Measurements from ENCODE around the gene NCKAP1.
A peak's percentile ranks its signal among the peaks of the same experiment; 100 is the strongest.
"Not testable (repeated sequence)": the region's sequence is repeated elsewhere in the genome, so short reads cannot be mapped to it uniquely, and the experiment has no call there.

NCKAP1 gene

GRCh38 chr2:182999348-183000028, 38.8 kb downstream of the NCKAP1 start:
- no peak for DNase-seq (ENCODE audit: low spot score)

DNA sequence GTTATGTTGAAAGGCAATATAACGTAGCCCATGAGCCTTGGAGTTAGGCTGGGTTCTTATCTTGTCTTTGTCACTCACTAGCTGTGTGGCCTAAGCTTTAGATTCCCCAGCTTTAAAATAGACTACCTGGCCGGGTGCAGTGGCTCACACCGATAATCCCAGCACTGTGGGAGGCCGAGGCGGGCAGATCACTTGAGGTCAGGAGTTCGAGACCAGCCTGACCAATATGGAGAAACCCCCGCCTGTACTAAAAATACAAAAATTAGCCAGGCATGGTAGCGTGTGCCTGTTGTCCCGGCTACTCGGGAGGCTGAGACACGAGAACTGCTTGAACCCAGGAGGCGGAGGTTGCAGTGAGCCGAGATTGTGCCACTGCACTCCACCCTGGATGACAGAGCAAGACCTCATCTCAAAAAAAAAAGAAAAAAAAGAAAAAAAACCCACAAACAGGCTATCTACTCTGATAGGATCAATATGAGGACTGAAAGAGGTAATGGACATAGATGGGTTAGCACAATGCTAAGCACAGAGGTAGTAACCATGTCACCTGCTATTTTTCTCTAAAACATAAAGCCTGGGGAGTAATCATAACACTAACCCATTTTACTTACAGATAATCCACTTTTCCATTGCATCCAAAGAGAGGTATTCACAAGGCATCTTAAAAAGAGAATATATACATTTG, 43.9 kb downstream of the NCKAP1 start:
- no peak for DNase-seq (ENCODE audit: low spot score)

DNA sequence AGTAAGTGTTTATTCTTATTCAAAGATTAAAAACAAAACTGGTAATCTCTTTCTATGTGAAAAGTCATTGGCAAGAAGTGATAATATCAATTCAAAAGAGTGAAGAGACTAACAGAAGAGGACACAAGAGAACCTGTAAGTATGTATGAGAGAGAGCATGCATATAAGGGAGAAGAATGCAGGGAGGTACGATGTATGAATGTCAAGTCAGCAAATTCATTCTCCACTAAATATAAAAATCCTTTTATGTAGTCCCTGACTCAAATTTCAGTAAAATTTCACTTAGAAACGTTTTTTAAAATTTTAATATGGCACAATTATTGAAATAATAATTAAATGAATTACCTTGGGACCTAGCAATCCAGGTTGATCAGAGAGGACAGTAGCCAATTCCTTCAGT, 55.3 kb downstream of the NCKAP1 start:
- no peak for DNase-seq (ENCODE audit: low spot score)

DNA sequence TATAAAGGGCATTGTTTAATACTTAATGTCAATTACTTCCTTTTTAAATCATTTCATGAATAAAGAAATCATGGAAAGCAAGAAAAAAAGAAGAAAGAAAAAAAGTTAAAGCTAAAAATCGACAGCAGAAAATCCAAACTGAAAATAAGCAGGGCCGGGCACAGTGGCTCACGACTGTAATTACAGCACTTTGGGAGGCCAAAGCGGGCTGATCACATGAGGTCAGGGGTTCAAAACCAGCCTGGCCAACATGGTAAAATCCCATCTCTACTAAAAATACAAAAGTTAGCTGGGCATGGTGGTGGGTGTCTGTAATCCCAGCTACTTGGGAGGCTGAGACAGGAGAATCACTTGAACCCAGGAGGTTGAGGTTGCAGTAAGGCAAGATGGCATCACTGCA, 56.8 kb downstream of the NCKAP1 start:
- DNase-seq (ENCODE audit: low spot score) = not testable (repeated sequence)

GRCh38 chr2:182980652-182981051, 57.6 kb downstream of the NCKAP1 start:
- no peak for DNase-seq (ENCODE audit: low spot score)

GRCh38 chr2:182980115-182980514, 58.1 kb downstream of the NCKAP1 start:
- DNase-seq (ENCODE audit: low spot score) = peak; percentile 23

- no peak for DNase-seq (ENCODE audit: low spot score)
These were observed 60.8 kb downstream of the NCKAP1 start for GRCh38 chr2:182977463-182977862.

DNA sequence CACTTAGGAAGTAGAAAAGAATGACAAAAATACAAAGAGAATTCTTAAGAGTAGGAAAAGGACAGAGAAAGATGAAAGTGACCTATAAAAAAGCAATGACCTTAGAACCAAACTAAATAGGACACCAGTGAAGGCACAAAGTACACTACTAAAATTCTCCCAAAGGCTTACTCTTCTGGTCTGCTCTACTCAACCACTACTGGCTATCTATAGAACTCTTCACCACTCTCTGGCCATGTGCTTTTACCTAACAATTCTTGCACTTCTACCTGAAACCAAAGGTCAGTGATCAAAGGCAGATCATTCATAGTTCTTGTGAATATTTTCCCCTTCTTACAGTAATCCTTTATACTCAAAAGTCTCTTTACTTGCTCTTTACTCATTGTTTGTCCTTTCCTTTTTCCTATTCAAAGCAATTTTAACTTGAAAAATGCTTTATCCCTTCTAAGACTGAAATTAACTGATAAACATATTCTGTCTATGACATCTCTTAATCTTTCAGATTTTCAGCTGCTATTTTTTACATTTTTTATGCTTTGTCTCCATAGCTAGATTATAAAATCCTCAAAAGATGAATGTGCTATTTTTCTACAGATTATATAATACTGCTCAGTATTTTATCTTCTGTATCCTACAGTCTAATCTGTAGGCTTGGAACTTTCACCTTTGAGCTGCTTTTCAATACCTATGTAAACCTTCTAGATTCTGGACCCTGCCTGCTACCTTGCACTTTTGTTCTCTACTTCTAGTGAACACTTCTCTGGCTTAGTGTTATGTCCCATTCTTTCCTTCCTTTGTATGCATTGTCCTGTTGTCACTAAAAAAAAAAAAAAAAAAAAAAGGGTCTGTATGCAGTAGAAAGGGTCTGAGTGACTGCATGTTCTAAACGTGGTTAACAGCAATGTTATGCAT, 64.6 kb downstream of the NCKAP1 start:
- DNase-seq (ENCODE audit: low spot score) = no peak

- no peak for DNase-seq (ENCODE audit: low spot score)
These were observed 65.7 kb downstream of the NCKAP1 start for GRCh38 chr2:182972548-182972942.

DNA sequence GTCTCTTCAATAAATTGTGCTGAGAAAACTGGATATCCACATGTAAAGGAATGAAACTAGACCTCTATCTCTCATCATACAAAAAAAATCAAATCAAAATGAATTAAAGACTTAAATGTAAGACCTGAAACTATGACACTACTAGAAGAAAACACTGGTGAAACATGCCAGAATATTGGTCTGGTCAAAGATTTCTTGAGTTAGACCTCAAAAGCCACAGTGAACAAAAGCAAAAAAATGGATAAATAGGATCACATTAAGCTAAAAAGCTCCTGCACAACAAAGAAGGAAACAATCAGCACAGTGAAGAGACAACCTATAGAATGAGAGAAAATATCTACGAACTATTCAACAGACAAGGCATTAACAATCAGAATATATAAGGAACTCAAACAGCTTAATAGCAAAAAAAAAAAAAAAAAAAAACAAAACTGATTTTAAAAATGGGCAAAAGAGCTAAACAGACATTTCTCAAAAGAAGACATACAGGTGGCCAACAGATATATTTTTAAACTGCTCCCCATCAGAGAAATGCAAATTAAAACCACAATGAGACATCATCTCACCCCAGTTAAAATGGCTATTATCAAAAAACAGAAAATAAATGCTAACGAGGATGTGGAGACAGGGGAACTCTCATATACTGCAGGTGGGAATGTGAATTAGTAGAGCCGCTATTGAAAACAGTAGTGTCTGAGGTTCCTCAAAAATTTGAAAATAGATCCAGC, 66.3 kb downstream of the NCKAP1 start:
- DNase-seq (ENCODE audit: low spot score) = no peak

GRCh38 chr2:182970486-182970885, 67.8 kb downstream of the NCKAP1 start:
- no peak for DNase-seq (ENCODE audit: low spot score)

GRCh38 chr2:182968493-182968892, 69.8 kb downstream of the NCKAP1 start:
- DNase-seq (ENCODE audit: low spot score) = no peak

GRCh38 chr2:182966356-182966755, 71.9 kb downstream of the NCKAP1 start:
- DNase-seq (ENCODE audit: low spot score) = not testable (repeated sequence)

DNA sequence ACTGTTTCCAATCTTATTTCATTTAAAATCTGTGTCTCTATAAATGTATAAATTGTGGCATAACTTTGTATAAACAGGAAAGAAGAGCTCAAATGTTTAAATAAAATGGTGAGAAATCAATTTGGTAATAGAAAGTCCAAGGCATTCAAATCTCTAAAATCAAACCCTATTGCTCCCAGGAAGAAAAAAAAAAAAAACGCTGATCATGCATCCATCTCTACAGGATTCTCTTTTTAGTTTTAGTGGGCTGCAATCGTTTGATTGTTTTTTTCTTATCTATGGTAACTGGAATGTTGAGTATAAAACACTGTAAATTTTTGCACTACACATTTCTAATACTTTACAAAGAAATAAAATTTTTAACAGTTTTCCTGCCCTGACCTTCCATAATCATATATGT, 75.6 kb downstream of the NCKAP1 start:
- DNase-seq (ENCODE audit: low spot score) = no peak

GRCh38 chr2:182960869-182961268, 77.4 kb downstream of the NCKAP1 start:
- DNase-seq (ENCODE audit: low spot score) = not testable (repeated sequence)

DNA sequence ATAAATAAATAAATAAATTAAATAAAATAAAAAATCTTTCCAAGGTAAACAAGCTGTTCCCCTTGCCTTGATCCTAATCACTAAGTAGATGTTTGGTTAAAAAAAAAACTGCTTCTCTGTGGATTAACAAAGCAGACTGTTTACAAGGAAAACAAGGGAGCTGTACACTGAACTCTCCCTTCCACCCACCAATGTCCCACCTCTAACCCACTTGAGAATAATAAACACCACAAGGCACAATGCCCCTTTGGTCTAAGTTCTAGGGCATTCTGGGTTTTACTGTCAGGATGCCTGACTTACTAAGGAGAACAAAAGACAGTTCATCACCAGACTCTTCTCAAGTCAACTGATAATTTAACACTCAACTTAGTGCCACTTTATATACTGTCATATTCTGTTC, 83.5 kb downstream of the NCKAP1 start:
- DNase-seq (ENCODE audit: low spot score) = no peak

DNA sequence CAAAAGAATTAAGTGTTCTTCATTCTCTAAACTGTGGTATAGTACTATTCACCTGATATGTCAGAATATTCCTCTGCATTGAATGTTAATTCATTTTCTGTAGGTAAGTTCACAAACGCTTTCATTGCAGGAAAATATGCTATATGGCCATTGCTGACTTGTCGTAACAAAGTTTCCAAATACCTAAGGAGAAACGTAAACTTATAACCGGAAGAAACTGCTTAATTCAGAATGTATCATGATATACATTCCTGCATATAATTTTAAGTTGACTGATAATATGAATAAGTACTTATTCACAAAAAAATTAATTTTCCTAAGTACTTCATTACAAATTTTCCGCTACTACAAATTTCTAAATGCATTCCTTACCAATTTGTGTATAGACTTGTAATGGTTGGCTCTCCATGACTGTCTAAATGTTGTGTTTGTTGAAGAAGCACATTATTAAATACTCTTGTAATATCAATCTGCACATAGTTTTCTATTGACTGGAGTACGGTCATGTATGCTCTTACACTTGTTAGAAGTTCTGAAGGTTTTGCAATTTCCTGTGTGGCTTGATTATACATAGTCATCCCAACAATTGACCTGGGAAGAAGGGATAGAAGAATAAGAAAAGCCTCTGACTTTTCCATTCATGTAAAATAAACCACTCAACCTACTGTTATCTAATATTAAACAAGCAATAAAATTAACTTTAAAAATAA, 85.4 kb downstream of the NCKAP1 start:
- no peak for DNase-seq (ENCODE audit: low spot score)

DNA sequence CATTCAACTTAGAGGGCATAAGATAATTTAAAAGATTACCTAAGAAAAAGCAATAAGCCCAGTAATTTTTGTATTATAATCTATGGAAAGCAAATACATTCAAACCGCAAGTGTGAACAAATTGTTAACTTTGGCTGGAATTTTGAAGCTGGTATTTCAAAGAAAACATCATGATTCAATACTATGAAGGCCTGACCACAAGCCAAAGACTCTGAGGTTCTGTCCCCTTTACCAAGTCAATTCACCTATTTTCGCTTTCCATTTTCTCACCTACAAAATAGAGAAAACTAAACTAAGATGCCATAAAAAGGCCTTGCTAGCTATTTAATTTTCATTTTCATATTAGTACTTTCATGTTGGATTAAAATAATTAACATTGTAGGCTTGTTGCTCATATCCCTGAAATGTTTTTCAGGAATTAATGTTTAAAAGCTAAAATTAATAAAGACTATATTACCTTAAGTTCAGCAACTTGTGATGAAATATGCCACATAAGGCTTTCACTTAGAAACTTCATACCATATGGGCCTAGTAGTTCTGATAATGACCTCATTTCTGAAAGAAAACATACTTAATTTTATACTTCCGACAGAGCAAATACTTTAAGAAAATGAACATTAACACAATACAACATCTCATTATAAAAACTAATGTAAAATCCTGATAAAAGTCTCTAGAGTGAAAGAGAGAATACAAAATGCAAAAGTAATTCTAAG, 86.2 kb downstream of the NCKAP1 start:
- no peak for DNase-seq (ENCODE audit: low spot score)

DNA sequence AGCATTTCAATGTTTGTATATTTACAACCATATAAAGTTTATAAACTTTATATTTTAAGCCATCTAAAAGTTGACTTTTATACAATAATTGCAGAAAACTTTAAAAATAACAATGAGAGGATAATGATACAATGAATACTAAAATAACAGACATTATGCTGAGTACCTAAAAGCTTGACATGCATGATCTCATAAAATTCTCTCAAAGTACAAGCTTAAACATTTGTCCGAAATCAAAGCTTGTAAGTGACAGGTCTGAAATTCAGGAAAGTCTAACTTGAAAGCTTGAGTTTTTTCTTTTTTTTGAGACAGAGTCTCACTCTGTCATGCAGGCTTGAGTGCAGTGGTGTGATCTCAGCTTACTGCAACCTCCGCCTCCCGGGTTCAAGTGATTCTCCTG, 87.7 kb downstream of the NCKAP1 start:
- no peak for DNase-seq (ENCODE audit: low spot score)

GRCh38 chr2:182949572-182950189, 88.6 kb downstream of the NCKAP1 start:
- no peak for DNase-seq (ENCODE audit: low spot score)

All from HuH-7 (cell line).